ENCODE data around the gene FLACC1.
"Not testable (repeated sequence)": the region's sequence is repeated elsewhere in the genome, so short reads cannot be mapped to it uniquely, and the experiment has no call there.

FLACC1 gene

DNA sequence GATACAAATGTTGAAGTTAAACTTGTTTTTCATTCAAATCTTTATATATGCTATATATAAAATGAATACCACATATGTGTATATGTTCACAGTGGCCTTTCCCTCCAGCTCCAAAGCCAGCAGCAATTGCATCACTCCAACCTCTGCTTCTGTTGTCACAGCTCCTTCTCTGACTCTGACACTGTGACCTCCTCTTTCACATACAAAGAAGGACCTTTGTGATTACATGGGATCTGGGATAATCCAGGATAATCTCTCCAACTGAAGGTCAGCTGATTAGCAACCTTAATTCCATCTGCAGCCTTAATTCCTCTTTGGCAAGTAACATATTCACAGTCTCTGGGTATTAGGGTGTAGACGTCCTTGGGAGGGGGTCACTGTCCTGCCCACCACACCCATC lies 8.4 kb downstream of the FLACC1 start:
- DNase-seq: no peak

DNA sequence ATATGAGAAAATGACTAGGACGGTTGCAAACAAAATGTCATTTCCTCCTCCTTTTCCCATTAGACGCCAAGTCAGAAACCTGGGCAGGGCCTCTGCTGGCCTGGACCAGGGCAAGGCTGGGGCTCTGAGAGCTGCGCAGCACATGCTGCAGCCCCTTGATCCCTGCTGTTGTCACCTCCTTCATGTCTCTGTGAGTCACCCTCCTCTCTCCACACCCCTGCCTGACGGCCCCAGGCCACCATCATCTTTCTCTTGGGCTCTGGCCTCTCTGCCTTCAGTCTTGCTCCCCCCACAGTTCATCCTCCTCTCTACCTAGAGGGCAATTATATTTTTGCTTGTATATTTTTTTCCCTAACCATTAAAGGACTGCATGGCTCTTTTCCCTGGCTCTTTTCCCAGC lies 10.0 kb downstream of the FLACC1 start:
- no peak for DNase-seq

GRCh38 chr2:201345625-201346213 lies 11.4 kb downstream of the FLACC1 start:
- DNase-seq: no peak

- no peak for DNase-seq
Measured at GRCh38 chr2:201344663-201345366, 12.3 kb downstream of the FLACC1 start.

DNA sequence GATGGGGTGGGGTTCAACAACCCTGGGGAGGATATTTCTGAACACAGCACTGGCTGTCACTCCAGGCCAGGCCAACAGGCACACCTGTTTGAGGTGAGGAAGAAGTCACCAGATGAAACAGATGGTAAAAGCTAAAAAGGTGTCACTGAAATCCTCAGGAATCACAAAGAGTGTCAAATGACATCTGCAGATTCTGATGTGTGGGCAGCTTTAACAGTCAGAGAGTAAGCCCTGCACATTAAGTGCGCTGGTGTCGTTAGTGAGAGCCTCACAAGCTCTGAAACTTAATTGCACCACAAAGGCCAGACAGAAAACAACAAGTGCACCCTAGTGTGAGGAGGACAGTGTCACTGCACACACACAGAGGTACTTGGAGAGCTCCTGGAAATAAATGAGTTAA lies 13.6 kb downstream of the FLACC1 start:
- DNase-seq: no peak

DNA sequence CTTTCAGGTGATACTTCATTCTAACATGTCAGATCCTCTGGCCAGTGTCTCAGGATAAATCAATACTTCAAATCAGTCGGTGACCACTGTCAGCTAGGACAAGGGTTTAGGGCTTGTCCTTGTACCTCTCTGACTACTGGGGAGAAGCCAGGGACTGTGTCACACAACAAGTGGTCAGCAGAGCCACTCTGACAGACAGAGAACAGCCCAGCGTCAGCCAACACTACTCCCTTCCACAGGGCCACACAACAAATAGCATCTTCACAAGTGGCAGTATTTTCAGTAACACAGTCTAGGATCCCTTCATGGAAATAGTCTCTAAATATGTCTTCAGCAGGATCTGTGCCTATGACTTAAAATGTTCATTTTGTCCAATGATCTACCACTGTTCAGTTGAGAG lies 14.2 kb downstream of the FLACC1 start:
- DNase-seq: no peak

GRCh38 chr2:201329409-201329808 lies 27.7 kb downstream of the FLACC1 start:
- DNase-seq: no peak

- no peak for DNase-seq
Measured at GRCh38 chr2:201327678-201328077, 29.5 kb downstream of the FLACC1 start.

DNA sequence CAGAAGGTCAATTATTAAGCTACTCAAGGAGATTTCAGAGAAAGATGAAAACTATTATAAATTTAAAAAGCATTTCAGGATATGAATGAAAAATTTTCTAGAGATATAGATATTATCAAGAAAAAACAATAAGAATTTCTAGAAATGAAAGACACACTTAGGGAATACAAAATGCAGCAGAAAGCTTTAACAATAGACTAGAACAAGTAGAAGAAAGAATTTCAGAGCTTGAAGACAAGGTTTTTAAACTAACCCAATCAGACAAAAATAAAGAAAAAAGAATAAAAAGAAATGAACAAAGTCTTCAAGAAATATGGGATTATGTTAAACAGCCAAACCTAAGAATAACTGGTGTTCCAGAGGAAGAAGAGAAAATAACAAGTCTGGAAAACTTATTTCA lies 34.4 kb downstream of the FLACC1 start:
- DNase-seq: no peak

DNA sequence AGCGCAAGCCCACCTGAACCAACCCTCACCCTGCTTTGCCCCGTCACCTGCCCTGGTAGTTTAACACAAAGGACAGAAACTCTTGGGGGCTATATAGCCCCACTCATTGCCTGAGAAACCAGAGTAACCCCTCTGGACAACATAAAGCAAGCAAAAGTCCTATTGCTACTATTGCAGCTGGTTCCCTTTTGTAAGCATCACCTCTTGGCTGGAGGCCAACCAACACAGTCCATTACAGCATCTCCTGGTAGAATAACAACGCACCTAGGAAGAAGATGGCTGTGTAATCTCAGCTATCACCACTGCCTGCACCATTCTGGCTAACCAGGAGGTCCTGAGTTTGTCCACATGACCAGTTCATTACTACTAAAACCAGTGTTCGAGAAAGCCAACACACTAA lies 36.4 kb downstream of the FLACC1 start:
- DNase-seq: no peak

GRCh38 chr2:201320257-201320656 lies 36.9 kb downstream of the FLACC1 start:
- DNase-seq: no peak

DNA sequence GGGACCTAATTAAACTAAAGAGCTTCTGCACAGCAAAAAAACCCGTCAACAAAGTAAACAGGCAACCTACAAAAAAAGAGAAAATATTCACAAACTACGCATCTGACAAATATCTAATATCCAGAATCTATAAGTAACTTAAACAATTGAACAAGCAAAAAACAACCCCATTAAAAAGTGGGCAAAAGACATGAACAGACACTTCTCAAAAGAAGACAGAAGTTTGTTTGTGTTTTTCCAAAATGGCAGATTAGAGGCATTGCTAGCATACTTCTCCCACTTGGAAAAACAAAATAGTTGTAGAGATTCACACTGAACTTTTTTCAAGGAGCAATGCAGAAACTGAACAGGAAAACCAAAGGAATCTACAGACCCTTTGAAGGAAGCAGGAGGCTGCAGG lies 37.6 kb downstream of the FLACC1 start:
- no peak for DNase-seq

- DNase-seq: no peak
Measured at GRCh38 chr2:201313362-201313761, 43.8 kb downstream of the FLACC1 start.

GRCh38 chr2:201308914-201309313 lies 48.2 kb downstream of the FLACC1 start:
- DNase-seq: no peak

DNA sequence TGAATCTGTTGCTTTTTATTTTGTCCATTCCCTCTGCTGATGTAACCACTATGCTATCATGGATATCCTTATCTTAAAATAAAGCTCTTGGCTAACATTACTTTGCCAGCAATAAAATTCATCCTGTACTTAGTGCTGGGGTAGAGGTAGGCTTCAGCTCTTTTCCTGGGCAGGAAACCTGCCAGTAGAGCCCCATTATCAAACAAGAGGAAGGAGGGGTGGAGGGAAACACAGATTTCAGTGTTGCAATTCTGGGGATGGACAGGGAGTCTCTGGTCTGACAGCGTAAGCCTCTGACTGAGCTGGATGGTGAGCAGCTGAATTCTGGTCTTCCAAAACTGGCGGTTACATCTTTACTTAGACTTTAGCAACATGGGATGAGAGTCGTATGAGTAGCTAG lies 49.3 kb downstream of the FLACC1 start:
- DNase-seq: no peak

- DNase-seq: not testable (repeated sequence)
Measured at GRCh38 chr2:201299929-201300328, 57.2 kb downstream of the FLACC1 start.

DNA sequence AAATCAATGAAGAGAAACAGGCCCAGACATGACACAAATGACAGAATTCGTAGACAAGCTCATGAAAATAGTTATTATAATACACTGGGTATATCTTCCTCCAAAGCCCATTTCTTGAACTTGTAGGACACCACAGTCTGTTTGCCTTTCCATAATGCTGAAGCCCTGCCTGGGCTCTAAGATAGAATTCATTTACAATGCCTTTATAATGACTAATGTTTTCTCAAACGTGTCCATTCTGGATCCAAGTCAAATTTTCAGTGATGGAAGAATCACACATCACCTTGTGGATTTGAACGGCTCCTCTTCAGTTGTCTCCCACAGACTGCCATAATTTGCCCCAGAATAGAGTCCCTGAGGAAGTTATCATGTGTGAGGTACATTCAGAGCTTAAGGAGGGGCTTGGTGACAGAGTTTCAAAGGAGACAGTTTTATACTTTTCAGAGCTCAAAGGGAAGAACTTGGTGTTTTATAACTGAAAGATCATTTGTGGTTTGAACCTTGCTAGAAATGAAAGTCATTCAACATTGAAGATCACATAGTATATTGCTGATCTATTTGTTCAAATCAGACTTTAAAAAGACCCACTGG lies 58.6 kb downstream of the FLACC1 start:
- no peak for DNase-seq

DNA sequence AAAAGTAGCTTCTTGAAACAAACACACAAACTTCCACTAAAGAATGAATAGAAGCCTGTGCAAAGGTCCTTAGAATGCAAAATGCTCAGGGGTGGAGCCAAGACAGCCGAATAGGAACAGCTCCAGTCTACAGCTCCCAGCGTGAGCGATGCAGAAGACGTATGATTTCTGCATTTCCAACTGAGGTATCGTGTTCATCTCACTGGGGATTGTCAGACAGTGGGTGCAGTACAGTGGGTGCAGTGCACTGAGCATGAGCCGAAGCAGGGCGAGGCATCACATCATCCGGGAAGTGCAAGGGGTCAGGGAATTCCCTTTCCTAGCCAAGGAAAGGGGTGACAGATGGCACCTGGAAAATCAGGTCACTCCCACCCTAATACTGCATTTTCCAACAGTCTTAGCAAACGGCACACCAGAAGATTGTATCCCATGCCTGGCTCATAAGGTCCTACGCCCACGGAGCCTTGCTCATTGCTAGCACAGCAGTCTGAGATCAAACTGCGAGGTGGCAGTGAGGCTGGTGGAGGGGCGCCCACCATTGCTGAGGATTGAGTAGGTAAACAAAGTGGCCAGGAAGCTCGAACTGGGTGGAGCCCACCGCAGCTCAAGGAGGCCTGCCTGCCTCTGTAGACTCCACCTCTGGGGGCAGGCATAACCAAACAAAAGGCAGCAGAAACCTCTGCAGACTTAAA lies 66.5 kb downstream of the FLACC1 start:
- not testable (repeated sequence) for DNase-seq

GRCh38 chr2:201285499-201285898 lies 71.6 kb downstream of the FLACC1 start:
- no peak for DNase-seq

GRCh38 chr2:201280191-201281040 lies 76.7 kb downstream of the FLACC1 start:
- no peak for DNase-seq

DNA sequence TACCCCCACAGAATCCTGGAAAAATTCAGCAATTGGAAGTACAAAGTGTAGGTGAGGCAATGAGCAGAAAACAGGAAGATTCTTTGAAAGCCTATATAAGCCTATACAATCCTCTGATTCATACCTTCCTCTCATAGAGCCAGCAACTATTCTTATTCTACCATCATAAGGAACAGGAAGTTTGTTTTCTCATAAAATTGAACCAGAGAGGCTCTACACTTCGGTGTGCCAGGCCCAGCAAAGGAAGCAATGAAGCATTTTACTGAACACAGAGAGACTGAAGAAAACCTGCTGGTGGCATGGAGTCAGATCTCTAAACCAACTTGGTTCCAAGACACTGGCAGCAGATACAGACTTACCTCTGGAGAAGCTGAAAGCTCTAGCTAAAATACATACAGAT lies 78.1 kb downstream of the FLACC1 start:
- no peak for DNase-seq

DNA sequence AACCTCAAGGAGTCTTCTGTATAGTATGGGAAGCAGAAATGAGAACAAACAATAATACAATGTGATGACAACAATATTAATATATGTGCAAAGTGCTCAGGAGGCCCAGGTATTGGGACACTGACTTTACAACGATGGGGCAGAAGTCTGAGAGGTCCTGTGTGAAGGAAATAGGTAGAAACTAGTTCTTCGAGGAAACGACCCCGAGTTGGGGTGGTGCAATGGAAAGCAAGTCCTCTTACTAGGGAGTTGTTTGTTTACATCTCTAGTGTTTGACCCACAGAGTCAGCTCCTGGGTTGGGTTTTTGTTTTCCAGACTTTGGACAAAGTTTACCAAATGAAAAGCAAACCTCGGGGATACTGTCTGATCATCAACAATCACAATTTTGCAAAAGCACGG lies 80.6 kb downstream of the FLACC1 start:
- no peak for DNase-seq

DNA sequence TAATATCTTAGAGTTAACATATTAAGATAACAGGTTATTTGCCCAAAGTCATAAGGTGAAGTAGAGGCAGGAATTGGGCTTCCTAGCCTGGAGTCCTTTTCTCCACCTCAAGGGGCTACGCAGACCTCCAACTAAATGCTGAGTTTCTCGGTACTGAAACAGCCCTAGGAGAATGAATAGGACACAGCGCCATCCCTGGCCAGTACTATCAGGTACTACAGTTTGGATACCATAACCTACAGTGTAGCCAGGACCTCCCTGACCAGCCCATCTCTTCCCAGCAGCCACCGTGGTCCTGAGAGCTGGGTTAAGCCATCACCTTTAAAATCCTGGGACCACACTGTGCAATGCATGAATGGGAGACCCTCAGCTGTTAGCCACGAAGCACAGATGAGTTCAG lies 81.2 kb downstream of the FLACC1 start:
- no peak for DNase-seq
